ENCODE measurements around the gene CCDC7. TPM values are rescaled to one million over a fixed set of nuclear protein-coding genes. Genes with fewer than 3 reads are reported as not detected.

CCDC7 gene
- total and polyA plus RNA-seq, 2 experiments from 2014 or later: 0.83 to 1.6 TPM

- H3K4me1 ChIP-seq (ENCODE audit: insufficient read depth): peaks cover 10% of the 10 kb centered on the region; the same call in 1 of the 2 replicates
- peaks cover 4% of the 10 kb centered on the region; the same call in 1 of the 2 replicates for H3K9me2 ChIP-seq (ENCODE audit: insufficient read depth)
- Mint-ChIP-seq H3K27ac (no peak overlapping the region), H3K27me3 (ENCODE audit: insufficient read depth, low read depth, poor library complexity) (peaks cover 2% of the 10 kb centered on the region), H3K9me3 (no peaks in the 10 kb centered on the region), H3K4me3 (no peak overlapping the region), H3K4me1 (peaks cover 13% of the 10 kb centered on the region), H3K36me3 (ENCODE audit: low read depth) (peaks cover 3% of the 10 kb centered on the region; the same call in 1 of the 3 replicates)
- H3K27ac ChIP-seq (ENCODE audit: low read depth): no peak overlapping the region
- H3F3A ChIP-seq (replicated peaks; ENCODE audit: low read depth): no peaks in the 10 kb centered on the region
- no peaks in the 10 kb centered on the region for H4K20me1 ChIP-seq (replicated peaks; ENCODE audit: insufficient read depth)
- no peak for ATAC-seq
- H3K4me2 ChIP-seq: no peak overlapping the region
- no peak overlapping the region for H2AFZ ChIP-seq
- no peaks in the 10 kb centered on the region for H3K79me2 ChIP-seq (replicated peaks; ENCODE audit: insufficient read depth)
- no peaks in the 10 kb centered on the region for H3K36me3 ChIP-seq (ENCODE audit: insufficient read depth)
- H3K27me3 ChIP-seq (ENCODE audit: insufficient read depth): peaks cover 2% of the 10 kb centered on the region
- no peak overlapping the region for H3K4me3 ChIP-seq
- TF ChIP-seq ETS1 (IDR thresholded peaks at IDR 0.05) (no peak), ZNF114 (CRISPR knock-in tag; IDR thresholded peaks at IDR 0.05) (no peak), JUNB (IDR thresholded peaks at IDR 0.05; ENCODE audit: unreplicated experiment) (no peak), EZH2 (IDR thresholded peaks at IDR 0.05; ENCODE audit: low read depth, unreplicated experiment) (no peak), EZH2phosphoT487 (IDR thresholded peaks at IDR 0.05; ENCODE audit: unreplicated experiment) (no peak), CREB1 (CRISPR knock-in tag; IDR thresholded peaks at IDR 0.05; ENCODE audit: low read depth) (no peak), POLR2AphosphoS5 (IDR thresholded peaks at IDR 0.05; ENCODE audit: low read depth) (no peak), REST (IDR thresholded peaks at IDR 0.05; ENCODE audit: unreplicated experiment) (no peak), ZNF331 (CRISPR knock-in tag; IDR thresholded peaks at IDR 0.05; ENCODE audit: low read depth) (no peak), NANOG (IDR thresholded peaks at IDR 0.05; ENCODE audit: borderline replicate concordance) (no peak), CTCF (conservative IDR thresholded peaks at IDR 0.05; ENCODE audit: low read depth in 2 of 2) (no peak), STAT1 (IDR thresholded peaks at IDR 0.05; ENCODE audit: unreplicated experiment) (no peak), ZNF462 (CRISPR knock-in tag; IDR thresholded peaks at IDR 0.05) (no peak)
- no peak for DNase-seq (ENCODE audit: low spot score)
Measured at GRCh38 chr10:32878646-32879045, 432.7 kb downstream of the CCDC7 start.

Measured in GM23338 (cell line).